SIG-M5 treated with dmso at 0.1 percent for 504 hours (cell line): Measurements from ENCODE around the gene R3HDM2.
"Not testable (repeated sequence)": the region's sequence is repeated elsewhere in the genome, so short reads cannot be mapped to it uniquely, and the experiment has no call there.

ENCODE experiments used
- DNase-seq: peaks from one replicate; lab custom pipeline; 2025; ENCODE audit not compliant: unreplicated experiment; lab: John Stamatoyannopoulos, UW

Gene R3HDM2

GRCh38 chr12:57384478-57384877 is 46.4 kb downstream of the R3HDM2 start:
- DNase-seq = no peak

- DNase-seq = no peak
Observed at GRCh38 chr12:57381693-57382220, 49.1 kb downstream of the R3HDM2 start.

GRCh38 chr12:57380300-57380699 is 50.5 kb downstream of the R3HDM2 start:
- peak; percentile 28 for DNase-seq

GRCh38 chr12:57377103-57377840 is 53.6 kb downstream of the R3HDM2 start:
- no peak for DNase-seq

GRCh38 chr12:57372233-57372632 is 58.6 kb downstream of the R3HDM2 start:
- DNase-seq = no peak

- no peak for DNase-seq
Observed at GRCh38 chr12:57370696-57371095, 60.1 kb downstream of the R3HDM2 start.

- no peak for DNase-seq
Observed at GRCh38 chr12:57370072-57370471, 60.8 kb downstream of the R3HDM2 start.

- no peak for DNase-seq
Observed at GRCh38 chr12:57369202-57369601, 61.6 kb downstream of the R3HDM2 start.

- DNase-seq = no peak
Observed at GRCh38 chr12:57368349-57369095, 62.3 kb downstream of the R3HDM2 start.

- DNase-seq = no peak
Observed at GRCh38 chr12:57367121-57367520, 63.7 kb downstream of the R3HDM2 start.

GRCh38 chr12:57366315-57366714 is 64.5 kb downstream of the R3HDM2 start:
- no peak for DNase-seq

- not testable (repeated sequence) for DNase-seq
Observed at GRCh38 chr12:57364156-57364555, 66.7 kb downstream of the R3HDM2 start.

- DNase-seq = no peak
Observed at GRCh38 chr12:57360468-57360867, 70.4 kb downstream of the R3HDM2 start.

GRCh38 chr12:57358646-57359045 is 72.2 kb downstream of the R3HDM2 start:
- DNase-seq = no peak

- no peak for DNase-seq
Observed at GRCh38 chr12:57355734-57356133, 75.1 kb downstream of the R3HDM2 start.

GRCh38 chr12:57352166-57352565 is 78.7 kb downstream of the R3HDM2 start:
- DNase-seq = no peak

GRCh38 chr12:57347284-57347683 is 83.6 kb downstream of the R3HDM2 start:
- no peak for DNase-seq

- no peak for DNase-seq
Observed at GRCh38 chr12:57343703-57344378, 87.0 kb downstream of the R3HDM2 start.

- DNase-seq = no peak
Observed at GRCh38 chr12:57342207-57342691, 88.6 kb downstream of the R3HDM2 start.

GRCh38 chr12:57341275-57341990 is 89.4 kb downstream of the R3HDM2 start:
- DNase-seq = no peak

- DNase-seq = peak; percentile 44
Observed at GRCh38 chr12:57340104-57340503, 90.7 kb downstream of the R3HDM2 start.
